ENCODE results near the gene NOB1. TPM values are rescaled to one million over a fixed set of nuclear protein-coding genes. Genes with fewer than 3 reads are reported as not detected.
A peak's percentile ranks its signal among the peaks of the same experiment; 100 is the strongest.

NOB1 gene
- 22.7 TPM for total RNA-seq (ENCODE audit: unreplicated experiment)
- long read RNA-seq, transcript NOB1-201 (9 exons, 1,734 nt): major isoform, 31 of 34 reads
- long read RNA-seq, partial matches to known transcripts: 1 of 34 reads
- long read RNA-seq, other reads (novel, unspliced or antisense): 2 of 34 reads

DNA sequence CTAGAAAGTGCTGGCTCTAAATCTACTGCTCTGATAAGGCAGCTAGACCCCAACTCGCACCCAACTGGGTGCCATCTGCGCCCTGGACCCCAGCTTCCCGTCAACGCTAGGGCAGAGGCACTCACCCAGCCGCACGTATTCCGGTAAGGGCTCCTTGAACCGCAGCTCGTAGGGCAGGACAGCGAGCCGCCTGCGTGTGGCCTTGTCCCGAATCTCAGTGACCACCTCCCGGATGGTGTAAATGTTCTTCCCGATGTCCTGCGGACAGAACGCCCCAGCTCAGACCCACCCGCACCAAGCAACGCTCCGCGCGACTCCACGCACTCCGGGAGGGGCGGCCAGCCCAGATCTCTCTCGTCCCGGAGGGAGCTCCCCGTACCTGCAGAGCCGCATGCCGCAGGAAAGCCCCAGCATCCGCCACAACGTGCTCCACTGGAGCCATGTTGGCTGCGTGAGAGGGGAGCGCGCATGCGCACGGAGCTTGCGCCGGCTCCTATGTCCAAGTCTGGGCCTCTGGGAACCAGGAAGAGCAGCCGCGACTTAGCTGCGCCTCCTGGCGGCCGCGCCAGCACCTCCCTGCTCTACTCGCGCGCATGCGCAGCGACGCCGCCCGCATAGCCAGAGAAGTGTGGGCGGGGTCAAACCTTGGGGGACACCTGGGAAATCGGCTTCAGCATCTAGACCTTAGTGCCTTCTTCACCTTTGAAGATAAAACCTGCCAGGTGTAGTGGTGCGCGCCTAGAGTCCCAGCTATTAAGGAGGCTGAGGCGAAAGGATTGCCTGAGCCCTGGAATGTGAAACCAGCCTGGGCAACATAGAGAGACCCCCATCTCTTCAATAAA is at the start of gene NOB1:
Gene NOB1 (minus strand): TSS at position 458 of the 842 bp plus-strand sequence. CDS start 16 bp downstream, at position 442.
- no peaks in the 10 kb centered on the region for H3K4me1 Mint-ChIP-seq (ENCODE audit: low read depth, unreplicated experiment)
- H3K36me3 Mint-ChIP-seq (ENCODE audit: unreplicated experiment): no peaks in the 10 kb centered on the region
- H3K27me3 Mint-ChIP-seq (ENCODE audit: unreplicated experiment): peaks cover 5% of the 10 kb centered on the region
- peaks cover 3% of the 10 kb centered on the region for H3K9me3 Mint-ChIP-seq (ENCODE audit: unreplicated experiment)
- H3K27ac Mint-ChIP-seq (ENCODE audit: unreplicated experiment): peak within 1 kb of the TSS; percentile 95
- DNase-seq: peak; percentile 96
- H3K4me3 Mint-ChIP-seq (ENCODE audit: unreplicated experiment): peak within 1 kb of the TSS; percentile 100
- TF ChIP-seq, protein P1, sequence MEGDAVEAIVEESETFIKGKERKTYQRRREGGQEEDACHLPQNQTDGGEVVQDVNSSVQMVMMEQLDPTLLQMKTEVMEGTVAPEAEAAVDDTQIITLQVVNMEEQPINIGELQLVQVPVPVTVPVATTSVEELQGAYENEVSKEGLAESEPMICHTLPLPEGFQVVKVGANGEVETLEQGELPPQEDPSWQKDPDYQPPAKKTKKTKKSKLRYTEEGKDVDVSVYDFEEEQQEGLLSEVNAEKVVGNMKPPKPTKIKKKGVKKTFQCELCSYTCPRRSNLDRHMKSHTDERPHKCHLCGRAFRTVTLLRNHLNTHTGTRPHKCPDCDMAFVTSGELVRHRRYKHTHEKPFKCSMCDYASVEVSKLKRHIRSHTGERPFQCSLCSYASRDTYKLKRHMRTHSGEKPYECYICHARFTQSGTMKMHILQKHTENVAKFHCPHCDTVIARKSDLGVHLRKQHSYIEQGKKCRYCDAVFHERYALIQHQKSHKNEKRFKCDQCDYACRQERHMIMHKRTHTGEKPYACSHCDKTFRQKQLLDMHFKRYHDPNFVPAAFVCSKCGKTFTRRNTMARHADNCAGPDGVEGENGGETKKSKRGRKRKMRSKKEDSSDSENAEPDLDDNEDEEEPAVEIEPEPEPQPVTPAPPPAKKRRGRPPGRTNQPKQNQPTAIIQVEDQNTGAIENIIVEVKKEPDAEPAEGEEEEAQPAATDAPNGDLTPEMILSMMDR (IDR thresholded peaks at IDR 0.05; ENCODE audit: partially characterized antibody, unreplicated experiment): peak; percentile 96

- Mint-ChIP-seq H3K27ac (ENCODE audit: unreplicated experiment) (no peak overlapping the region), H3K4me1 (ENCODE audit: low read depth, unreplicated experiment) (peaks cover 12% of the 10 kb centered on the region), H3K4me3 (ENCODE audit: unreplicated experiment) (no peak overlapping the region), H3K27me3 (ENCODE audit: unreplicated experiment) (no peaks in the 10 kb centered on the region), H3K9me3 (ENCODE audit: unreplicated experiment) (no peaks in the 10 kb centered on the region), H3K36me3 (ENCODE audit: unreplicated experiment) (no peaks in the 10 kb centered on the region)
- no peak for DNase-seq
- TF ChIP-seq, protein P1 (IDR thresholded peaks at IDR 0.05; ENCODE audit: partially characterized antibody, unreplicated experiment): no peak
These were observed 49.6 kb upstream of the NOB1 start for GRCh38 chr16:69804297-69804696.

DNA sequence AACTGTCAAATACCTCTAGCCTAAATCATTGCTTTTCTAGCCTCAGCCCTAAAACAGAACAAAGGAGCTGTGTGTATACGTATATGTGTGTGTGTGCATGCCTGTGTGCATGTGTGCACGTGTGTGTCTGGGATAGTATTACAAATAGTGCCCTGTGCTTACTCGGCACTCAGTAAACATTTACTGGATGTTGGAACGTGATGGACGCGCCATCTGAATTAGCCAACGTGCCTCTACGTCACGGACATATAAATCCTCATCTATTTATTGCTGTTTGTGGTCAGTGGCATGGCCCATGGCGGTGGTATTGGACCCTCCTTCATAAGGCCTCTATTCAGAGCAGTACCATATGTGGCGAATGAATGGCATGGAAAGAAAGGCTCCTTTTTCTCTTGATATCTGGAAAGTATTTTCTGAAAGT is 44.9 kb upstream of the NOB1 start:
- Mint-ChIP-seq H3K9me3 (ENCODE audit: unreplicated experiment) (no peaks in the 10 kb centered on the region), H3K36me3 (ENCODE audit: unreplicated experiment) (no peaks in the 10 kb centered on the region), H3K4me1 (ENCODE audit: low read depth, unreplicated experiment) (peaks cover 34% of the 10 kb centered on the region), H3K27ac (ENCODE audit: unreplicated experiment) (no peak overlapping the region), H3K4me3 (ENCODE audit: unreplicated experiment) (peak overlapping the region; percentile 25), H3K27me3 (ENCODE audit: unreplicated experiment) (peaks cover 2% of the 10 kb centered on the region)
- TF ChIP-seq, protein P1 (IDR thresholded peaks at IDR 0.05; ENCODE audit: partially characterized antibody, unreplicated experiment): no peak
- no peak for DNase-seq

DNA sequence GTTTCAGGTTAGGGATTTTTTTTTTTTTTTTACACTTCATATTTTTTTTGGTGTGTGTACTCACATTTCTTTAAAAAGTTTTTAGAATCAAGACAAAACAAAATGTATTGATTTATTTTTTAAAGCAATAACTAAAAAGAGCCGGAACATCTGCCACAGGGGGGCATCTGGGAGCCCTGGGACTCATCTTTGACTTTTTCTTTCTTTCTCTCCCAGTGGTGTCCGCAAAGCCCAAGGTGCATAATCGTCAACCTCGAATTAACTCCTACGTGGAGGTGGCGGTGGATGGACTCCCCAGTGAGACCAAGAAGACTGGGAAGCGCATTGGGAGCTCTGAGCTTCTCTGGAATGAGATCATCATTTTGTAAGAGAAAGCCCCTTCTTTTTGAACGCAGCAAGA is 43.7 kb upstream of the NOB1 start:
- H3K36me3 Mint-ChIP-seq (ENCODE audit: unreplicated experiment): no peaks in the 10 kb centered on the region
- H3K27ac Mint-ChIP-seq (ENCODE audit: unreplicated experiment): no peak overlapping the region
- no peaks in the 10 kb centered on the region for H3K9me3 Mint-ChIP-seq (ENCODE audit: unreplicated experiment)
- H3K4me3 Mint-ChIP-seq (ENCODE audit: unreplicated experiment): peak overlapping the region; percentile 52
- H3K4me1 Mint-ChIP-seq (ENCODE audit: low read depth, unreplicated experiment): peaks cover 30% of the 10 kb centered on the region
- peaks cover 2% of the 10 kb centered on the region for H3K27me3 Mint-ChIP-seq (ENCODE audit: unreplicated experiment)
- peak; percentile 20 for DNase-seq
- TF ChIP-seq, protein P1 (IDR thresholded peaks at IDR 0.05; ENCODE audit: partially characterized antibody, unreplicated experiment): no peak
